Measurements from ENCODE around the gene PSMD2.

Gene PSMD2

DNA sequence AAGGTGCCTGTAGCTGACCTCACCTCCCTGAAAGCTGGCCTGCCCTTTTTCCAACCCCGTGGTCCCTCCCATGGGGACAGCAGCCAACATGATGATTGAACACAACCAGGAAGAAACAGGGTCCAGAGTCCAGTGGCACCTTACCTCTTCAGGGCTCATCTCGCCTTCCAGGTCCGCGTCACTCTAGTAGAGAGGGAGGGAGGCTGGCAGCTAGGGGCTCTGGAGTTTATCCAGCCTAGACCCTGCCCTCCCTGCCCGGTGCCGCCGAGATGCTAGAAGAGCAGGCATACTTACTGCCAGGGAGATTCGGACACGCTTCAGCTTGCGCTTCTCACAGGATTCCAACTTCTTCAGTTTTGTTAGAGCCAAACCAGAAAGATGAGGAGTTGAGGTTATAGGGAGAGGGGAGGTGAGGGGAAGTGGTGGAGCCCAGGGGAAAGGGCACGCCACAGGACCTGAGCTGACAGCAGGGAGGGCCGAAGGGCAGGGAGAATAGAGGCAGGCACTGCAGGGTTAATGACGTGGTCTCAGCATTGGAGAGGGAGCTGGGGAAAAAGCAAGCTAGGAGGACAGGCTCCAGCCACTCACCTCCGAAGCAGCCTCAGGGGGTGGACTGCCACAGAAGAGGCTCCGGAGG is 53.2 kb downstream of the PSMD2 start:
- TF ChIP-seq, protein P1, sequence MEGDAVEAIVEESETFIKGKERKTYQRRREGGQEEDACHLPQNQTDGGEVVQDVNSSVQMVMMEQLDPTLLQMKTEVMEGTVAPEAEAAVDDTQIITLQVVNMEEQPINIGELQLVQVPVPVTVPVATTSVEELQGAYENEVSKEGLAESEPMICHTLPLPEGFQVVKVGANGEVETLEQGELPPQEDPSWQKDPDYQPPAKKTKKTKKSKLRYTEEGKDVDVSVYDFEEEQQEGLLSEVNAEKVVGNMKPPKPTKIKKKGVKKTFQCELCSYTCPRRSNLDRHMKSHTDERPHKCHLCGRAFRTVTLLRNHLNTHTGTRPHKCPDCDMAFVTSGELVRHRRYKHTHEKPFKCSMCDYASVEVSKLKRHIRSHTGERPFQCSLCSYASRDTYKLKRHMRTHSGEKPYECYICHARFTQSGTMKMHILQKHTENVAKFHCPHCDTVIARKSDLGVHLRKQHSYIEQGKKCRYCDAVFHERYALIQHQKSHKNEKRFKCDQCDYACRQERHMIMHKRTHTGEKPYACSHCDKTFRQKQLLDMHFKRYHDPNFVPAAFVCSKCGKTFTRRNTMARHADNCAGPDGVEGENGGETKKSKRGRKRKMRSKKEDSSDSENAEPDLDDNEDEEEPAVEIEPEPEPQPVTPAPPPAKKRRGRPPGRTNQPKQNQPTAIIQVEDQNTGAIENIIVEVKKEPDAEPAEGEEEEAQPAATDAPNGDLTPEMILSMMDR (IDR thresholded peaks at IDR 0.05) = no peak
- Histone ChIP-seq H3K4me3 (no peak overlapping the region), H3K9me3 (no peaks in the 10 kb centered on the region), H3K27ac (no peak overlapping the region), H3K36me3 (peaks cover 0 to 32% (median 7%) of the 10 kb centered on the region in 3 donors), H3K27me3 (no peaks in the 10 kb centered on the region), H3K4me1 (peaks cover 0 to 9% (median 0%) of the 10 kb centered on the region in 4 donors)
- intact Hi-C loops (cut with DNase I; ENCODE audit: low total_unique reads) = no loop called here
- DNase-seq = no peak

- TF ChIP-seq, protein P1 (IDR thresholded peaks at IDR 0.05) = no peak
- Histone ChIP-seq H3K4me3 (no peak overlapping the region), H3K36me3 (peaks cover 0 to 40% (median 7%) of the 10 kb centered on the region in 3 donors), H3K4me1 (peaks cover 0 to 9% (median 0%) of the 10 kb centered on the region in 4 donors), H3K9me3 (no peaks in the 10 kb centered on the region), H3K27me3 (no peaks in the 10 kb centered on the region), H3K27ac (no peak overlapping the region)
- DNase-seq = no peak
- intact Hi-C loops (cut with DNase I; ENCODE audit: low total_unique reads) = no loop called here
Observed at GRCh38 chr3:184352897-184353545, 54.0 kb downstream of the PSMD2 start.

- TF ChIP-seq, protein P1 (IDR thresholded peaks at IDR 0.05) = no peak
- Histone ChIP-seq H3K4me1 (peaks cover 0 to 9% (median 0%) of the 10 kb centered on the region in 4 donors), H3K36me3 (peaks cover 0 to 42% (median 7%) of the 10 kb centered on the region in 3 donors), H3K27me3 (no peaks in the 10 kb centered on the region), H3K4me3 (no peak overlapping the region), H3K27ac (no peak overlapping the region), H3K9me3 (no peaks in the 10 kb centered on the region)
- intact Hi-C loops (cut with DNase I; ENCODE audit: low total_unique reads) = no loop called here
- no peak for DNase-seq
Observed at GRCh38 chr3:184353546-184353941, 54.5 kb downstream of the PSMD2 start.

DNA sequence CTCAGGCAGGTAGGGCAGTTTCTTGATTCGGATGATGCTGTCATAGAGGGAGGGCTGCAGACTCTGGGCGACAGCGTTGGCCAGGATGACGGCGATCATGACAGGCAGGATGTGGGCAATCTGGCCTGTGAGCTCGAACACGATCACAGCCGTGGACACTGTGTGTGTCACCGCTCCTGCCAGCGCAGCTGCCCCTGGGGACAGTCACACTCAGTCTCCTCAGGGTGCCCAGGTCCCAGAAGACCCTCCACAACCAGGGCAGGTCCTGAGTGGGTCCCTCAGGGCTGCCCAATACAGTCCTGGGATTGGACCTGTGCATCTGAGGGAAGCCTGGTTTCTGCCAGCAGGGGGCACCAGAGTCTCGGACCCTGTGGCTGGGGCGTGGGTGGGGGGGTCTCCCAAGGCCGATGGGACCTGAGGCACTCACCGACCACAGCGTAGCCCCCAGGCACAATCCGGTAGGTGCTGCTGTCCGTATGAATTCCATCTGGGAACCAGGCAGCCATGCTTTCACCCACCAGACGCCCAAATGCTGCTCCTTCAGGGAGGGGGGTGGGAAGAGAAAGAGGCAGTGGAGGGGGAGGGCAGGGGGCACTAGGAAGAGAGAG is 55.2 kb downstream of the PSMD2 start:
- H3K36me3 ChIP-seq = peaks cover 0 to 42% (median 7%) of the 10 kb centered on the region in 3 donors
- DNase-seq = no peak

GRCh38 chr3:184354754-184355153 is 55.7 kb downstream of the PSMD2 start:
- no peak for DNase-seq
- TF ChIP-seq, protein P1 (IDR thresholded peaks at IDR 0.05) = no peak
- intact Hi-C loops (cut with DNase I; ENCODE audit: low total_unique reads) = no loop called here
- Histone ChIP-seq H3K4me1 (peaks cover 0 to 14% (median 0%) of the 10 kb centered on the region in 4 donors), H3K9me3 (no peaks in the 10 kb centered on the region), H3K27me3 (no peaks in the 10 kb centered on the region), H3K4me3 (no peak overlapping the region), H3K27ac (no peak overlapping the region), H3K36me3 (peaks cover 0 to 42% (median 7%) of the 10 kb centered on the region in 3 donors)

More for the DNA sequence above, 55.2 kb downstream of the PSMD2 start:
- Histone ChIP-seq H3K27me3 (no peaks in the 10 kb centered on the region), H3K4me1 (peaks cover 0 to 9% (median 0%) of the 10 kb centered on the region in 4 donors), H3K9me3 (no peaks in the 10 kb centered on the region), H3K4me3 (no peak overlapping the region), H3K27ac (no peak overlapping the region)
- TF ChIP-seq, protein P1 (IDR thresholded peaks at IDR 0.05) = peak; percentile 52 to 71
- intact Hi-C loops (cut with DNase I; ENCODE audit: low total_unique reads) = no loop called here

All from tibial artery (tissue), 4 donors.